ENCODE measurements around the gene ATRN.

The ATRN gene

GRCh38 chr20:3663858-3664257, 193.0 kb downstream of the ATRN start:
- peaks cover 54% of the 10 kb centered on the region for H3K27me3 ChIP-seq (ENCODE audit: insufficient read depth, low read length)
- H3K4me3 ChIP-seq (ENCODE audit: low read length) = no peak overlapping the region
- 0 out of 2 replicates have a peak, but pooled peaks cover 2% of the 10 kb centered on the region for H3K4me1 ChIP-seq (ENCODE audit: insufficient read depth, low read length)
- H3K9me3 ChIP-seq (ENCODE audit: insufficient read depth, low read depth, low read length) = no peaks in the 10 kb centered on the region
- no peak overlapping the region for H3K27ac ChIP-seq (ENCODE audit: low read length)
- H3K9ac ChIP-seq (ENCODE audit: low read depth, low read length) = no peak overlapping the region
- H3K36me3 ChIP-seq (ENCODE audit: insufficient read depth, low read depth, low read length) = no peaks in the 10 kb centered on the region

GRCh38 chr20:3667434-3668037, 196.7 kb downstream of the ATRN start:
- Histone ChIP-seq H3K9ac (ENCODE audit: low read depth, low read length) (no peak overlapping the region), H3K36me3 (ENCODE audit: insufficient read depth, low read depth, low read length) (no peaks in the 10 kb centered on the region)

GRCh38 chr20:3669710-3670367, 199.0 kb downstream of the ATRN start:
- H3K4me3 ChIP-seq (ENCODE audit: low read length) = no peak overlapping the region
- H3K27me3 ChIP-seq (ENCODE audit: insufficient read depth, low read length) = peaks cover 19% of the 10 kb centered on the region
- no peaks in the 10 kb centered on the region for H3K9me3 ChIP-seq (ENCODE audit: insufficient read depth, low read depth, low read length)
- no peaks in the 10 kb centered on the region for H3K36me3 ChIP-seq (ENCODE audit: insufficient read depth, low read depth, low read length)
- H3K9ac ChIP-seq (ENCODE audit: low read depth, low read length) = no peak overlapping the region
- H3K4me1 ChIP-seq (ENCODE audit: insufficient read depth, low read length) = 0 out of 2 replicates have a peak, but pooled peaks cover 2% of the 10 kb centered on the region
- no peak overlapping the region for H3K27ac ChIP-seq (ENCODE audit: low read length)

More at GRCh38 chr20:3667434-3668037, 196.7 kb downstream of the ATRN start:
- no peaks in the 10 kb centered on the region for H3K9me3 ChIP-seq (ENCODE audit: insufficient read depth, low read depth, low read length)
- H3K27me3 ChIP-seq (ENCODE audit: insufficient read depth, low read length) = peaks cover 30% of the 10 kb centered on the region
- H3K4me1 ChIP-seq (ENCODE audit: insufficient read depth, low read length) = 0 out of 2 replicates have a peak, but pooled peaks cover 2% of the 10 kb centered on the region
- H3K4me3 ChIP-seq (ENCODE audit: low read length) = no peak overlapping the region
- H3K27ac ChIP-seq (ENCODE audit: low read length) = no peak overlapping the region

- Histone ChIP-seq H3K4me3 (ENCODE audit: low read length) (no peak overlapping the region), H3K4me1 (ENCODE audit: insufficient read depth, low read length) (0 out of 2 replicates have a peak, but pooled peaks cover 2% of the 10 kb centered on the region), H3K27me3 (ENCODE audit: insufficient read depth, low read length) (peaks cover 19% of the 10 kb centered on the region), H3K9ac (ENCODE audit: low read depth, low read length) (no peak overlapping the region), H3K9me3 (ENCODE audit: insufficient read depth, low read depth, low read length) (no peaks in the 10 kb centered on the region), H3K27ac (ENCODE audit: low read length) (no peak overlapping the region), H3K36me3 (ENCODE audit: insufficient read depth, low read depth, low read length) (no peaks in the 10 kb centered on the region)
These were observed 199.7 kb downstream of the ATRN start for GRCh38 chr20:3670511-3670910.

GRCh38 chr20:3670945-3671344, 200.1 kb downstream of the ATRN start:
- Histone ChIP-seq H3K9ac (ENCODE audit: low read depth, low read length) (no peak overlapping the region), H3K4me1 (ENCODE audit: insufficient read depth, low read length) (0 out of 2 replicates have a peak, but pooled peaks cover 2% of the 10 kb centered on the region), H3K4me3 (ENCODE audit: low read length) (no peak overlapping the region), H3K27me3 (ENCODE audit: insufficient read depth, low read length) (peaks cover 19% of the 10 kb centered on the region), H3K36me3 (ENCODE audit: insufficient read depth, low read depth, low read length) (no peaks in the 10 kb centered on the region), H3K27ac (ENCODE audit: low read length) (no peak overlapping the region), H3K9me3 (ENCODE audit: insufficient read depth, low read depth, low read length) (no peaks in the 10 kb centered on the region)

GRCh38 chr20:3671986-3672546, 201.2 kb downstream of the ATRN start:
- Histone ChIP-seq H3K36me3 (ENCODE audit: insufficient read depth, low read depth, low read length) (no peaks in the 10 kb centered on the region), H3K27me3 (ENCODE audit: insufficient read depth, low read length) (peaks cover 19% of the 10 kb centered on the region), H3K27ac (ENCODE audit: low read length) (no peak overlapping the region), H3K9me3 (ENCODE audit: insufficient read depth, low read depth, low read length) (no peaks in the 10 kb centered on the region), H3K4me3 (ENCODE audit: low read length) (no peak overlapping the region), H3K9ac (ENCODE audit: low read depth, low read length) (no peak overlapping the region), H3K4me1 (ENCODE audit: insufficient read depth, low read length) (0 out of 2 replicates have a peak, but pooled peaks cover 2% of the 10 kb centered on the region)

- Histone ChIP-seq H3K36me3 (ENCODE audit: insufficient read depth, low read depth, low read length) (no peaks in the 10 kb centered on the region), H3K27ac (ENCODE audit: low read length) (no peak overlapping the region), H3K9me3 (ENCODE audit: insufficient read depth, low read depth, low read length) (no peaks in the 10 kb centered on the region), H3K4me1 (ENCODE audit: insufficient read depth, low read length) (no peaks in the 10 kb centered on the region), H3K9ac (ENCODE audit: low read depth, low read length) (no peak overlapping the region), H3K27me3 (ENCODE audit: insufficient read depth, low read length) (peaks cover 19% of the 10 kb centered on the region), H3K4me3 (ENCODE audit: low read length) (no peak overlapping the region)
These were observed 201.8 kb downstream of the ATRN start for GRCh38 chr20:3672547-3673171.

GRCh38 chr20:3673221-3674070, 202.6 kb downstream of the ATRN start:
- H3K36me3 ChIP-seq (ENCODE audit: insufficient read depth, low read depth, low read length) = no peaks in the 10 kb centered on the region
- H3K4me1 ChIP-seq (ENCODE audit: insufficient read depth, low read length) = no peaks in the 10 kb centered on the region
- H3K9ac ChIP-seq (ENCODE audit: low read depth, low read length) = no peak overlapping the region
- no peak overlapping the region for H3K27ac ChIP-seq (ENCODE audit: low read length)
- peaks cover 19% of the 10 kb centered on the region for H3K27me3 ChIP-seq (ENCODE audit: insufficient read depth, low read length)
- no peak overlapping the region for H3K4me3 ChIP-seq (ENCODE audit: low read length)
- no peaks in the 10 kb centered on the region for H3K9me3 ChIP-seq (ENCODE audit: insufficient read depth, low read depth, low read length)

- Histone ChIP-seq H3K36me3 (ENCODE audit: insufficient read depth, low read depth, low read length) (no peaks in the 10 kb centered on the region), H3K27ac (ENCODE audit: low read length) (no peak overlapping the region), H3K9ac (ENCODE audit: low read depth, low read length) (no peak overlapping the region), H3K4me3 (ENCODE audit: low read length) (no peak overlapping the region), H3K4me1 (ENCODE audit: insufficient read depth, low read length) (no peaks in the 10 kb centered on the region), H3K9me3 (ENCODE audit: insufficient read depth, low read depth, low read length) (no peaks in the 10 kb centered on the region), H3K27me3 (ENCODE audit: insufficient read depth, low read length) (peaks cover 19% of the 10 kb centered on the region)
These were observed 203.6 kb downstream of the ATRN start for GRCh38 chr20:3674447-3674846.

- H3K27ac ChIP-seq (ENCODE audit: low read length) = no peak overlapping the region
- peaks cover 1% of the 10 kb centered on the region; the same call in 1 of the 2 replicates for H3K4me1 ChIP-seq (ENCODE audit: insufficient read depth, low read length)
- no peak overlapping the region for H3K9ac ChIP-seq (ENCODE audit: low read depth, low read length)
- H3K4me3 ChIP-seq (ENCODE audit: low read length) = no peak overlapping the region
- peaks cover 19% of the 10 kb centered on the region for H3K27me3 ChIP-seq (ENCODE audit: insufficient read depth, low read length)
- H3K36me3 ChIP-seq (ENCODE audit: insufficient read depth, low read depth, low read length) = no peaks in the 10 kb centered on the region
- H3K9me3 ChIP-seq (ENCODE audit: insufficient read depth, low read depth, low read length) = no peaks in the 10 kb centered on the region
These were observed 204.4 kb downstream of the ATRN start for GRCh38 chr20:3674995-3675900.
